Measurements from ENCODE around the gene DLG2.

The DLG2 gene

DNA sequence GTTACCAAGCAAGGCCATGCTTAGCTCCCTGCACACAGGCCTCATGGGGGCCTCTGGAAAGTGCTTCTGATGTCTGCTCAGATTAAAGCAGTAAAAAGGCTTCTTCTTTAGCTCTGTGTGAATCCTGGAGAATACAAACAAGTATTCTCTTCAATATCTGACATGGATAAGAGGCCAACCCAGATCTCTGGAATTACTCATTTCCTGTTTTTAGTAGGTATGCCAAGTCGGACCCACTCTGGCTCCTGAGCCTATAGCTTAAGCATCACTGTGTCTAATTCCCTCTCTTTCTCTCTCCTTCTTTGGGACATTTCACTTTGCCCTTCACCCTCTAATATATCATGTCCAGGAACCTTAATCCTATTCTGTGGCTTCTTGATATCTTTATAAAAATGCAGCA is 1811.4 kb downstream of the DLG2 start:
- Histone ChIP-seq H3K4me3 (ENCODE audit: insufficient read depth, low read depth, low read length, poor library complexity, severe bottlenecking) (no peak overlapping the region), H3K4me1 (ENCODE audit: control insufficient read depth, insufficient read depth, low read length, poor library complexity, severe bottlenecking) (no peaks in the 10 kb centered on the region), H3K9me3 (ENCODE audit: control insufficient read depth, low read length) (no peaks in the 10 kb centered on the region), H3K27me3 (replicated peaks; ENCODE audit: control insufficient read depth, insufficient read depth, low read length, poor library complexity, severe bottlenecking) (no peaks in the 10 kb centered on the region), H3K27ac (ENCODE audit: insufficient read depth, low read length, poor library complexity, severe bottlenecking) (no peak overlapping the region), H3K36me3 (ENCODE audit: control insufficient read depth, insufficient read depth, low read length) (no peaks in the 10 kb centered on the region)
- no peak for DNase-seq

GRCh38 chr11:83813296-83813695 is 1813.8 kb downstream of the DLG2 start:
- no peaks in the 10 kb centered on the region for H3K27me3 ChIP-seq (replicated peaks; ENCODE audit: control insufficient read depth, insufficient read depth, low read length, poor library complexity, severe bottlenecking)
- DNase-seq: no peak

DNA sequence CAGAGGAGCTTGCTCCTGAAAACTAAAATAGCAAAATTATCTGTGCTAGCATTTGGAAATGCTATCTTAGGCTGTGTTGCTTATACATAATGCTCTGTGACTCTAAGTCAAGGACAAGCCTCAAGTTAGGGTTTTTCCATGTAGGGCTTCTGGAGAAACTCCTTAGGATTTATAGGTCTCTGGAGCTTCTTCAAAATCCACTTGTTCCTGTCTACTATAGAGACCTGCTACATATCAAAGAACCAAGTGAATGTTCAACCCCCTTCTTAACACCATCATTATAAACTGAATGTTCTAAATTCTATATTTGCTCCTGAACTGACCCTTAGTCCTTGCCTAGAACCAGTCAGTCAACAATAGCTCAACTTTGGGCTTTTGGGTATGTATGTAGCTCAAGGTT is 1817.9 kb downstream of the DLG2 start:
- Histone ChIP-seq H3K9me3 (ENCODE audit: control insufficient read depth, low read length) (no peaks in the 10 kb centered on the region), H3K4me1 (ENCODE audit: control insufficient read depth, insufficient read depth, low read length, poor library complexity, severe bottlenecking) (no peaks in the 10 kb centered on the region), H3K27ac (ENCODE audit: insufficient read depth, low read length, poor library complexity, severe bottlenecking) (no peak overlapping the region), H3K27me3 (replicated peaks; ENCODE audit: control insufficient read depth, insufficient read depth, low read length, poor library complexity, severe bottlenecking) (no peaks in the 10 kb centered on the region), H3K36me3 (ENCODE audit: control insufficient read depth, insufficient read depth, low read length) (no peaks in the 10 kb centered on the region), H3K4me3 (ENCODE audit: insufficient read depth, low read depth, low read length, poor library complexity, severe bottlenecking) (no peak overlapping the region)
- DNase-seq: no peak

More at GRCh38 chr11:83813296-83813695, 1813.8 kb downstream of the DLG2 start:
- Histone ChIP-seq H3K36me3 (ENCODE audit: control insufficient read depth, insufficient read depth, low read length) (no peaks in the 10 kb centered on the region), H3K27ac (ENCODE audit: insufficient read depth, low read length, poor library complexity, severe bottlenecking) (no peak overlapping the region), H3K4me1 (ENCODE audit: control insufficient read depth, insufficient read depth, low read length, poor library complexity, severe bottlenecking) (no peaks in the 10 kb centered on the region), H3K4me3 (ENCODE audit: insufficient read depth, low read depth, low read length, poor library complexity, severe bottlenecking) (no peak overlapping the region), H3K9me3 (ENCODE audit: control insufficient read depth, low read length) (no peaks in the 10 kb centered on the region)

- H3K27me3 ChIP-seq (replicated peaks; ENCODE audit: control insufficient read depth, insufficient read depth, low read length, poor library complexity, severe bottlenecking): no peaks in the 10 kb centered on the region
- H3K27ac ChIP-seq (ENCODE audit: insufficient read depth, low read length, poor library complexity, severe bottlenecking): no peak overlapping the region
- H3K4me3 ChIP-seq (ENCODE audit: insufficient read depth, low read depth, low read length, poor library complexity, severe bottlenecking): no peak overlapping the region
- H3K4me1 ChIP-seq (ENCODE audit: control insufficient read depth, insufficient read depth, low read length, poor library complexity, severe bottlenecking): no peaks in the 10 kb centered on the region
- no peaks in the 10 kb centered on the region for H3K36me3 ChIP-seq (ENCODE audit: control insufficient read depth, insufficient read depth, low read length)
- H3K9me3 ChIP-seq (ENCODE audit: control insufficient read depth, low read length): no peaks in the 10 kb centered on the region
- DNase-seq: no peak
Measured at GRCh38 chr11:83801799-83802198, 1825.3 kb downstream of the DLG2 start.

GRCh38 chr11:83793310-83793709 is 1833.8 kb downstream of the DLG2 start:
- no peak overlapping the region for H3K4me3 ChIP-seq (ENCODE audit: insufficient read depth, low read depth, low read length, poor library complexity, severe bottlenecking)
- DNase-seq: no peak
- H3K36me3 ChIP-seq (ENCODE audit: control insufficient read depth, insufficient read depth, low read length): no peaks in the 10 kb centered on the region
- no peak overlapping the region for H3K27ac ChIP-seq (ENCODE audit: insufficient read depth, low read length, poor library complexity, severe bottlenecking)
- H3K4me1 ChIP-seq (ENCODE audit: control insufficient read depth, insufficient read depth, low read length, poor library complexity, severe bottlenecking): no peaks in the 10 kb centered on the region
- H3K9me3 ChIP-seq (ENCODE audit: control insufficient read depth, low read length): no peaks in the 10 kb centered on the region
- H3K27me3 ChIP-seq (replicated peaks; ENCODE audit: control insufficient read depth, insufficient read depth, low read length, poor library complexity, severe bottlenecking): no peaks in the 10 kb centered on the region

- no peaks in the 10 kb centered on the region for H3K9me3 ChIP-seq (ENCODE audit: control insufficient read depth, low read length)
- no peaks in the 10 kb centered on the region for H3K36me3 ChIP-seq (ENCODE audit: control insufficient read depth, insufficient read depth, low read length)
- no peak for DNase-seq
- no peaks in the 10 kb centered on the region for H3K4me1 ChIP-seq (ENCODE audit: control insufficient read depth, insufficient read depth, low read length, poor library complexity, severe bottlenecking)
- no peaks in the 10 kb centered on the region for H3K27me3 ChIP-seq (replicated peaks; ENCODE audit: control insufficient read depth, insufficient read depth, low read length, poor library complexity, severe bottlenecking)
- no peak overlapping the region for H3K27ac ChIP-seq (ENCODE audit: insufficient read depth, low read length, poor library complexity, severe bottlenecking)
- H3K4me3 ChIP-seq (ENCODE audit: insufficient read depth, low read depth, low read length, poor library complexity, severe bottlenecking): no peak overlapping the region
Measured at GRCh38 chr11:83791557-83791956, 1835.6 kb downstream of the DLG2 start.

- DNase-seq: no peak
- Histone ChIP-seq H3K27ac (ENCODE audit: insufficient read depth, low read length, poor library complexity, severe bottlenecking) (no peak overlapping the region), H3K9me3 (ENCODE audit: control insufficient read depth, low read length) (no peaks in the 10 kb centered on the region), H3K27me3 (replicated peaks; ENCODE audit: control insufficient read depth, insufficient read depth, low read length, poor library complexity, severe bottlenecking) (no peaks in the 10 kb centered on the region), H3K36me3 (ENCODE audit: control insufficient read depth, insufficient read depth, low read length) (no peaks in the 10 kb centered on the region), H3K4me1 (ENCODE audit: control insufficient read depth, insufficient read depth, low read length, poor library complexity, severe bottlenecking) (no peaks in the 10 kb centered on the region), H3K4me3 (ENCODE audit: insufficient read depth, low read depth, low read length, poor library complexity, severe bottlenecking) (no peak overlapping the region)
Measured at GRCh38 chr11:83785942-83786341, 1841.2 kb downstream of the DLG2 start.

GRCh38 chr11:83784419-83784818 is 1842.7 kb downstream of the DLG2 start:
- DNase-seq: no peak
- no peak overlapping the region for H3K4me3 ChIP-seq (ENCODE audit: insufficient read depth, low read depth, low read length, poor library complexity, severe bottlenecking)
- H3K4me1 ChIP-seq (ENCODE audit: control insufficient read depth, insufficient read depth, low read length, poor library complexity, severe bottlenecking): no peaks in the 10 kb centered on the region
- H3K9me3 ChIP-seq (ENCODE audit: control insufficient read depth, low read length): no peaks in the 10 kb centered on the region
- H3K36me3 ChIP-seq (ENCODE audit: control insufficient read depth, insufficient read depth, low read length): no peaks in the 10 kb centered on the region
- H3K27ac ChIP-seq (ENCODE audit: insufficient read depth, low read length, poor library complexity, severe bottlenecking): no peak overlapping the region
- H3K27me3 ChIP-seq (replicated peaks; ENCODE audit: control insufficient read depth, insufficient read depth, low read length, poor library complexity, severe bottlenecking): no peaks in the 10 kb centered on the region

DNA sequence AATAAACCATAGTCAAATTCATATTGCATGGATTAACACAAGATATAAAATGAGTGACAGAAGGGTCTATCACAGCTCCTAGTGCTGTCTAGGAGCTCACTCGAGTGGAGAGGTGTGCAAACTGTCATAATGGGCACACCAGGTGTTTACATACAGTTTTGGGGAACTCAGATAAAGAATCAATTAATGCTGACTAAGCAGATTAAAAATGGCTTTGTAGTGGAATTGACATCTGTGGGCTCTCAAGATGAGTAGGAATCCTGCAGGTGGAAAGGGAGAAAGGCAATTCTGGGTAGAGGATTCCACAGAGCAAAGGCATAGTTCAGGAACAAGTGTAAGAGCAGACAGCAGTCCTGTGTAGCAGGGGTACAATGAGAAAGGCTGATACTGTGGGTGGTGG is 1844.8 kb downstream of the DLG2 start:
- Histone ChIP-seq H3K9me3 (ENCODE audit: control insufficient read depth, low read length) (no peaks in the 10 kb centered on the region), H3K27me3 (replicated peaks; ENCODE audit: control insufficient read depth, insufficient read depth, low read length, poor library complexity, severe bottlenecking) (no peaks in the 10 kb centered on the region), H3K4me3 (ENCODE audit: insufficient read depth, low read depth, low read length, poor library complexity, severe bottlenecking) (no peak overlapping the region), H3K27ac (ENCODE audit: insufficient read depth, low read length, poor library complexity, severe bottlenecking) (no peak overlapping the region), H3K36me3 (ENCODE audit: control insufficient read depth, insufficient read depth, low read length) (no peaks in the 10 kb centered on the region), H3K4me1 (ENCODE audit: control insufficient read depth, insufficient read depth, low read length, poor library complexity, severe bottlenecking) (no peaks in the 10 kb centered on the region)
- no peak for DNase-seq

DNA sequence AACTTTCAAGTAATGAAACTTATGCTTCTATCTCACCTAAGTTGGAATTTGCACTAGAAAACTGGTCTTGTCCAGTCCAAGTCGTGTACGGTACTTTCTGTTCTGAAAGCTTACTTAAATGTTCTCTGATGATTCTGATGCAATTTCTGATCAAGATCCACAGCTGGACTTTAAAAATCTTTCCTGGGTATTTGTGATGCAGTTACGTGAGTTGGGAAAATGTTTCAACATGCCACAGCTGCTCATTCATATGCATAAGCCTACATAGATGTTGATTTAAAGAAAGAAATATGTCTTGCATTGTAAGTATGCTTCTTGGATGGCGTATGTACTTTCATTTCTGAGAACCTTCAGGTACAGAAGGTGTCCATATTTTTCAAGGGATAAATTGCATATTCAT is 1847.3 kb downstream of the DLG2 start:
- Histone ChIP-seq H3K27me3 (replicated peaks; ENCODE audit: control insufficient read depth, insufficient read depth, low read length, poor library complexity, severe bottlenecking) (no peaks in the 10 kb centered on the region), H3K9me3 (ENCODE audit: control insufficient read depth, low read length) (no peaks in the 10 kb centered on the region), H3K36me3 (ENCODE audit: control insufficient read depth, insufficient read depth, low read length) (no peaks in the 10 kb centered on the region), H3K27ac (ENCODE audit: insufficient read depth, low read length, poor library complexity, severe bottlenecking) (no peak overlapping the region), H3K4me1 (ENCODE audit: control insufficient read depth, insufficient read depth, low read length, poor library complexity, severe bottlenecking) (no peaks in the 10 kb centered on the region), H3K4me3 (ENCODE audit: insufficient read depth, low read depth, low read length, poor library complexity, severe bottlenecking) (no peak overlapping the region)
- DNase-seq: no peak

- Histone ChIP-seq H3K4me1 (ENCODE audit: control insufficient read depth, insufficient read depth, low read length, poor library complexity, severe bottlenecking) (no peaks in the 10 kb centered on the region), H3K27me3 (replicated peaks; ENCODE audit: control insufficient read depth, insufficient read depth, low read length, poor library complexity, severe bottlenecking) (no peaks in the 10 kb centered on the region), H3K36me3 (ENCODE audit: control insufficient read depth, insufficient read depth, low read length) (no peaks in the 10 kb centered on the region), H3K9me3 (ENCODE audit: control insufficient read depth, low read length) (no peaks in the 10 kb centered on the region), H3K27ac (ENCODE audit: insufficient read depth, low read length, poor library complexity, severe bottlenecking) (no peak overlapping the region), H3K4me3 (ENCODE audit: insufficient read depth, low read depth, low read length, poor library complexity, severe bottlenecking) (no peak overlapping the region)
- no peak for DNase-seq
Measured at GRCh38 chr11:83778596-83778995, 1848.5 kb downstream of the DLG2 start.

Measured in effector memory CD4-positive, alpha-beta T cell (primary cell).